Measurements from ENCODE around the gene PWWP2B. TPM values are rescaled to one million over a fixed set of nuclear protein-coding genes. Genes with fewer than 3 reads are reported as not detected.

Gene PWWP2B
- total RNA-seq, 1 experiment from 2014 or later = 10.0 TPM

DNA sequence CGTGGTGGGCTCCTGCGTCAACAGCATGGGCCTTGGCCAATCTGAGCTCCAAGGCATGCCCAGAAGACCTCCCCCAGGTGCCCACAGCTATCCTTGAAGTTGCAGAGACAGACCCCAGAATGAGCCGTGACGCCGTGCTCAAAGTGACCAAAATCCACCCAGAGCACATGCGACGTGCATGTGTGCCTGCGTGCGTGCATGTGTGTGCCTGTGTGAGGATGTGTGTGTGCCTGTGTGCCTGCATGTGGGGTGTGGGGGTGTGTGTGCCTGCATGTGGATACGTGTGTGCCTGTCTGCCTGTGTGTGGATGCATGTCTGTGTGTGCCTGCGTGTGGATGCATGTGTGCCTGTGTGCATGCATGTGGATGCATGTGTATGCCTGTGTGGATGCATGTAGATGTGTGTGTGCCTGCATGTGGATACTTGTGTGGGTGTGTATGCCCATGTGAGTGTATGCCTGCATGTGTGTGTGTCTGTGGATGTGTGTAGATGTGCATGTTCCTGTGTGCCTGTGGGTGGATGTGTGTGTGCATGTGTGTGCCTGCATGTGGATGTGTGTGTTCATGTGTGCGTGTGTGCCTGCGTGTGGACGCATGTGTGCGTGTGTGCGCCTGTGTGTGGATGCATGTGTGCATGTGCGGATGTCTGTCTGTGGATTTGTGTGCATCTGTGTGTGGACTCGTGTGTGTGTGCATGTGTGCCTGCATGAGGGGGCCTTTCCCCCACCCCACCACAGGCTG is 42.6 kb downstream of the PWWP2B start:
- Mint-ChIP-seq H3K4me3 (ENCODE audit: unreplicated experiment) (no peak overlapping the region), H3K27me3 (ENCODE audit: insufficient read depth, unreplicated experiment) (no peaks in the 10 kb centered on the region), H3K4me1 (ENCODE audit: insufficient read depth, unreplicated experiment) (no peaks in the 10 kb centered on the region), H3K27ac (ENCODE audit: low read depth, unreplicated experiment) (no peak overlapping the region), H3K36me3 (ENCODE audit: insufficient read depth, unreplicated experiment) (peaks cover 5% of the 10 kb centered on the region), H3K9me3 (ENCODE audit: unreplicated experiment) (no peaks in the 10 kb centered on the region)
- no TSS peak for BruUV-seq (replicated peaks)
- ChIA-PET POLR2A (interaction anchor here (0.8 kb wide), 1 partner anchor 13 kb away, joined by 3 read pairs; no protein-coding TSS in a partner anchor), CTCF (interaction anchor here (1.0 kb wide), 1 partner anchor 92 kb away, joined by 3 read pairs; no protein-coding TSS in a partner anchor)
- DNase-seq (ENCODE audit: unreplicated experiment) = no peak
- TF ChIP-seq, protein P1, sequence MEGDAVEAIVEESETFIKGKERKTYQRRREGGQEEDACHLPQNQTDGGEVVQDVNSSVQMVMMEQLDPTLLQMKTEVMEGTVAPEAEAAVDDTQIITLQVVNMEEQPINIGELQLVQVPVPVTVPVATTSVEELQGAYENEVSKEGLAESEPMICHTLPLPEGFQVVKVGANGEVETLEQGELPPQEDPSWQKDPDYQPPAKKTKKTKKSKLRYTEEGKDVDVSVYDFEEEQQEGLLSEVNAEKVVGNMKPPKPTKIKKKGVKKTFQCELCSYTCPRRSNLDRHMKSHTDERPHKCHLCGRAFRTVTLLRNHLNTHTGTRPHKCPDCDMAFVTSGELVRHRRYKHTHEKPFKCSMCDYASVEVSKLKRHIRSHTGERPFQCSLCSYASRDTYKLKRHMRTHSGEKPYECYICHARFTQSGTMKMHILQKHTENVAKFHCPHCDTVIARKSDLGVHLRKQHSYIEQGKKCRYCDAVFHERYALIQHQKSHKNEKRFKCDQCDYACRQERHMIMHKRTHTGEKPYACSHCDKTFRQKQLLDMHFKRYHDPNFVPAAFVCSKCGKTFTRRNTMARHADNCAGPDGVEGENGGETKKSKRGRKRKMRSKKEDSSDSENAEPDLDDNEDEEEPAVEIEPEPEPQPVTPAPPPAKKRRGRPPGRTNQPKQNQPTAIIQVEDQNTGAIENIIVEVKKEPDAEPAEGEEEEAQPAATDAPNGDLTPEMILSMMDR (IDR thresholded peaks at IDR 0.05; ENCODE audit: unreplicated experiment) = no peak
- intact Hi-C loops (cut with micrococcal nuclease) = no loop called here

DNA sequence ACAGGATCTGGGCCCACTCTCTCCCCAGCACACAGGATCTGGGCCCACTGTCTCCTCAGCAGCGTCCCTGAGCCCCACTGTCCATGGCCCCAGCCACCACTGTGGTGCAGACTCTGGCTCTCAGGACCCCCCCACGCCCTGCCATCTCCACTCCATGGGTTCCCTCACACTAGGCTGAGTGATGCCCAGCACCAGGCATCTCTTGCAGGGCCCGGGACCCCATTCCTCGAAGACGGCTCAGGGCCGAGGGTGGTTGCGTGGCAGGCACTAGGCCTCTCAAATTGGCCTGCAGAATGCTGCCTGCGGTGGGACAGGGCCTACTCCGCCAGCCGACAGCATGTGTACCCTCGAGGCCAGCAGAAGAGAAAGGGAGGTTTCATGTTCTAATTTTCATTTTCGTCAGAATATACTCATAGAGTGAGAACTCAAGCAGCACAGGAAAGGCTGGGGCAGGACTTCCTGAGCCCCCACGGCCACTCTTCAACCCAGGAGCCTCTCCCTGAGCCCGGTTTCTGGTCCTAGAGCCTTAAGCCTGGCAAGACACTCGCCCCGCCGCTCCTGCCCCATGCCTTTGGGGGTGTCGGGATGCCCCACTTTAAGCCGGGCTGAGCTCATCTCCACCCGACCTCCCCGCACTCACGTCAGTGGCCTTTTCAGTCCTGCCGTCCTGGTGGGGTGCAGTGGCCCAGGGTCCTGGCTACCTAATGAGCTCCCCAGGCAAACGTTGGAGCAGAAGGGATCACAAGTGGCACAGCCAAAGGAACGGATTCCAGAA is 44.0 kb downstream of the PWWP2B start:
- Mint-ChIP-seq H3K27me3 (ENCODE audit: insufficient read depth, unreplicated experiment) (no peaks in the 10 kb centered on the region), H3K9me3 (ENCODE audit: unreplicated experiment) (no peaks in the 10 kb centered on the region), H3K4me1 (ENCODE audit: insufficient read depth, unreplicated experiment) (peaks cover 6% of the 10 kb centered on the region), H3K36me3 (ENCODE audit: insufficient read depth, unreplicated experiment) (peaks cover 5% of the 10 kb centered on the region), H3K27ac (ENCODE audit: low read depth, unreplicated experiment) (no peak overlapping the region), H3K4me3 (ENCODE audit: unreplicated experiment) (no peak overlapping the region)
- POLR2A ChIA-PET = interaction anchor here (0.6 to 1.1 kb wide), 2 partner anchors 14 to 22 kb away, joined by 3 to 4 read pairs; no protein-coding TSS in a partner anchor
- intact Hi-C loops (cut with micrococcal nuclease) = no loop called here
- no TSS peak for BruUV-seq (replicated peaks)
- TF ChIP-seq, protein P1 (IDR thresholded peaks at IDR 0.05; ENCODE audit: unreplicated experiment) = no peak
- CTCF ChIA-PET = interaction anchor here (0.7 kb wide), 2 partner anchors 9 to 15 kb away, joined by 3 read pairs; no protein-coding TSS in a partner anchor
- DNase-seq (ENCODE audit: unreplicated experiment) = no peak

DNA sequence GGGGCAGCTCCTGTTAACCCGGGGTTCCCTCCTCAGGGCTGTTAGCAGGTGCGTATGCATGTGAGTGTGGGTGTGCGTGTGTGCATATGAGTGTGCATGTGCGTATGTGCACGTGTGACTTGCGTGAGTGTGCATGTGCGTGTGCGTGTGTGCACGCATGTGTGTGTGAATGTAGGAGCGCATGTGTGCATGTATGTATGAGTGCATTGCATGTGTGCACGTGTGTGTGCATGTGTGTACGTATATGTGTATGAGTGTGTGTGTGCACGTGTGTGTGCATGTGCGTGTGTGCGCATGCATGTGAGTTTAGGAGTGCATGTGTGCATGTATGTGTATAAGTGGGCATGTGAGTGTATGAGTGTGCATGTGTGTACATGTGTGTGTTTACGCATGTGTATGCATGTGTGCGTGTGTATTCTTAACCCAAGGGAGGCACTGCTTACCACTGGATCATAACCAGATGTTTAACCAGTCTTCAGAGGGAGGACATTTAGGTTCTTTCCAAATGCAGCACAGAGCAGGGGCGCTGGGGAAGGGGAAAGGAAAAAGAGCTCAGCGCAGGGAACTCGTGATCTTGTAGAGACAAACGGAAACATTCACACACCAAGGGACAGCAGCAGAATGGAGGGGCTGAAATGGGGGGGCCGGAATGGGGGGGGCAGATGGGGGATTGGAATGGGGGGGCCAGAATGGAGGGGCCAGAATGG is 45.0 kb downstream of the PWWP2B start:
- H3K9me3 Mint-ChIP-seq (ENCODE audit: unreplicated experiment) = no peaks in the 10 kb centered on the region
- intact Hi-C loops (cut with micrococcal nuclease) = no loop called here

More for the DNA sequence above, 45.0 kb downstream of the PWWP2B start:
- BruUV-seq (replicated peaks) = no TSS peak
- POLR2A ChIA-PET = interaction anchor here (0.6 to 1.1 kb wide), 2 partner anchors 15 to 23 kb away, joined by 3 to 4 read pairs; no protein-coding TSS in a partner anchor
- peaks cover 5% of the 10 kb centered on the region for H3K36me3 Mint-ChIP-seq (ENCODE audit: insufficient read depth, unreplicated experiment)
- CTCF ChIA-PET = interaction anchor here (0.7 kb wide), 2 partner anchors 10 to 16 kb away, joined by 3 read pairs; no protein-coding TSS in a partner anchor
- TF ChIP-seq, protein P1 (IDR thresholded peaks at IDR 0.05; ENCODE audit: unreplicated experiment) = no peak
- H3K27me3 Mint-ChIP-seq (ENCODE audit: insufficient read depth, unreplicated experiment) = no peaks in the 10 kb centered on the region
- no peak for DNase-seq (ENCODE audit: unreplicated experiment)
- H3K4me3 Mint-ChIP-seq (ENCODE audit: unreplicated experiment) = no peak overlapping the region
- H3K4me1 Mint-ChIP-seq (ENCODE audit: insufficient read depth, unreplicated experiment) = peaks cover 14% of the 10 kb centered on the region
- H3K27ac Mint-ChIP-seq (ENCODE audit: low read depth, unreplicated experiment) = no peak overlapping the region

Measured in MCF 10A (cell line).